ENCODE measurements around the gene SRBD1. TPM values are rescaled to one million over a fixed set of nuclear protein-coding genes. Genes with fewer than 3 reads are reported as not detected.

SRBD1 gene
- total and polyA plus RNA-seq, 2 experiments from 2014 or later, result 27.4 to 46.3 TPM

- Mint-ChIP-seq H3K9me3 (no peaks in the 10 kb centered on the region), H3K4me1 (no peaks in the 10 kb centered on the region; the same call in 2 of the 3 replicates), H3K36me3 (ENCODE audit: low read depth) (no peaks in the 10 kb centered on the region; the same call in 2 of the 3 replicates), H3K4me3 (no peak overlapping the region), H3K27ac (no peak overlapping the region), H3K27me3 (ENCODE audit: insufficient read depth, low read depth, poor library complexity) (peaks cover 2% of the 10 kb centered on the region)
- no peaks in the 10 kb centered on the region for H3K79me2 ChIP-seq (replicated peaks; ENCODE audit: insufficient read depth)
- no peak overlapping the region for H2AFZ ChIP-seq
- ATAC-seq (no peak), DNase-seq (ENCODE audit: low spot score) (no peak)
- no peaks in the 10 kb centered on the region for H3K27me3 ChIP-seq (ENCODE audit: insufficient read depth)
- H4K20me1 ChIP-seq (replicated peaks; ENCODE audit: insufficient read depth), result no peaks in the 10 kb centered on the region
- no peaks in the 10 kb centered on the region for H3K4me1 ChIP-seq (ENCODE audit: insufficient read depth)
- H3K4me2 ChIP-seq, result no peak overlapping the region
- no peaks in the 10 kb centered on the region for H3F3A ChIP-seq (replicated peaks; ENCODE audit: low read depth)
- no peaks in the 10 kb centered on the region for H3K36me3 ChIP-seq (ENCODE audit: insufficient read depth)
- no peak for TF ChIP-seq STAT1 (IDR thresholded peaks at IDR 0.05; ENCODE audit: unreplicated experiment)
- no peak for TF ChIP-seq CREB1 (CRISPR knock-in tag; IDR thresholded peaks at IDR 0.05; ENCODE audit: low read depth)
- TF ChIP-seq ZNF331 (CRISPR knock-in tag; IDR thresholded peaks at IDR 0.05; ENCODE audit: low read depth), result no peak
- no peak for TF ChIP-seq ZNF462 (CRISPR knock-in tag; IDR thresholded peaks at IDR 0.05)
- TF ChIP-seq JUNB (IDR thresholded peaks at IDR 0.05; ENCODE audit: unreplicated experiment), result no peak
- TF ChIP-seq ZNF114 (CRISPR knock-in tag; IDR thresholded peaks at IDR 0.05), result no peak
- no peak for TF ChIP-seq POLR2AphosphoS5 (IDR thresholded peaks at IDR 0.05; ENCODE audit: low read depth)
- no peak for TF ChIP-seq EZH2phosphoT487 (IDR thresholded peaks at IDR 0.05; ENCODE audit: unreplicated experiment)
- no peak for TF ChIP-seq NANOG (IDR thresholded peaks at IDR 0.05; ENCODE audit: borderline replicate concordance)
- TF ChIP-seq ETS1 (IDR thresholded peaks at IDR 0.05), result no peak
- TF ChIP-seq REST (IDR thresholded peaks at IDR 0.05; ENCODE audit: unreplicated experiment), result no peak
- TF ChIP-seq EZH2 (IDR thresholded peaks at IDR 0.05; ENCODE audit: low read depth, unreplicated experiment), result no peak
- TF ChIP-seq CTCF (conservative IDR thresholded peaks at IDR 0.05; ENCODE audit: low read depth in 2 of 2), result no peak
- no peak overlapping the region for H3K27ac ChIP-seq (ENCODE audit: low read depth)
- no peaks in the 10 kb centered on the region for H3K9me2 ChIP-seq (ENCODE audit: insufficient read depth)
- H3K4me3 ChIP-seq, result no peak overlapping the region
Observed at GRCh38 chr2:45445037-45445436, 166.0 kb downstream of the SRBD1 start.
